Smooth muscle cell (in vitro differentiated cells): Measurements from ENCODE around the gene SDK2. TPM values are rescaled to one million over a fixed set of nuclear protein-coding genes. Genes with fewer than 3 reads are reported as not detected.

ENCODE experiments used
- DNase-seq: peaks from one replicate; lab custom pipeline; 2025; ENCODE audit not compliant: unreplicated experiment; lab: John Stamatoyannopoulos, UW
- H2AFZ ChIP-seq: fragments of 200-600 bp; sonication (generic); 2 replicates; pipeline ENCODE4 v1.6.0; 2016; ENCODE audit warnings: antibody characterized with exemption, low read depth, mild to moderate bottlenecking
- H3F3A ChIP-seq: fragments of 200-600 bp; sonication (generic); 2 replicates; pipeline ENCODE4 v1.6.0; 2017; ENCODE audit warnings: antibody characterized with exemption, low read depth
- H3K27ac ChIP-seq: fragments of 200-600 bp; sonication (generic); 2 replicates; pipeline ENCODE4 v1.5.1; 2016; ENCODE audit warnings: low read depth, mild to moderate bottlenecking
- H3K27me3 ChIP-seq: fragments of 200-600 bp; sonication (generic); 2 replicates; pipeline ENCODE4 v1.6.1; 2016; ENCODE audit warnings: low read depth, mild to moderate bottlenecking
- H3K36me3 ChIP-seq: fragments of 200-600 bp; sonication (generic); 2 replicates; pipeline ENCODE4 v1.5.1; 2016; ENCODE audit warnings: low read depth
- H3K4me1 ChIP-seq: fragments of 200-600 bp; sonication (generic); 2 replicates; pipeline ENCODE4 v1.5.1; 2016; ENCODE audit warnings: low read depth
- H3K4me2 ChIP-seq: fragments of 200-600 bp; sonication (generic); 2 replicates; pipeline ENCODE4 v1.6.0; 2016; ENCODE audit warnings: mild to moderate bottlenecking
- H3K4me3 ChIP-seq: fragments of 200-600 bp; sonication (generic); 2 replicates; pipeline ENCODE4 v1.5.1; 2016; ENCODE audit warnings: mild to moderate bottlenecking
- H3K79me2 ChIP-seq: fragments of 200-600 bp; sonication (generic); 2 replicates; pipeline ENCODE4 v1.6.0; 2016; ENCODE audit warnings: low read depth, mild to moderate bottlenecking
- H3K9ac ChIP-seq: fragments of 200-600 bp; sonication (generic); 2 replicates; pipeline ENCODE4 v1.6.0; 2016; ENCODE audit warnings: low read depth
- H3K9me3 ChIP-seq: fragments of 200-600 bp; sonication (generic); replicated peaks from 2 replicates; pipeline ENCODE4 v1.5.1; 2016; ENCODE audit warnings: low read depth
- H4K20me1 ChIP-seq: fragments of 200-600 bp; sonication (generic); 2 replicates; pipeline ENCODE4 v1.6.0; 2016; ENCODE audit warnings: low read depth
- WGBS: methylation state at CpG from one replicate; pipeline ENCODE4 v1.1.7; 2016; ENCODE audit warnings: low lambda C conversion rate; 5-methylcytosine and 5-hydroxymethylcytosine counted together
- polyA plus RNA-seq: library from polyadenylated mRNA; unstranded; fragments of >200 nt; fragmentation: Nextera tagmentation; extraction: Ambion mirVana; gene quantifications from 2 replicates; pipeline ENCODE4 v1.2.1, GENCODE V29; 2016
- total RNA-seq: library from RNA; depleted of rRNA; stranded (reverse); fragments of >200 nt; gene quantifications from 2 replicates; pipeline ENCODE4 v1.2.3, GENCODE V29; 2014
- TF ChIP-seq, protein P1 (sequence below): fragments of 200-600 bp; sonication (generic); IDR thresholded peaks from 2 replicates; pipeline ENCODE4 v1.5.1; 2017; ENCODE audit warnings: borderline replicate concordance, mild to moderate bottlenecking, antibody characterized with exemption; ENCODE audit not compliant: insufficient read depth, poor library complexity, severe bottlenecking

The SDK2 gene
- total and polyA plus RNA-seq, 2 experiments from 2014 or later, result 4.6 to 6.5 TPM

DNA sequence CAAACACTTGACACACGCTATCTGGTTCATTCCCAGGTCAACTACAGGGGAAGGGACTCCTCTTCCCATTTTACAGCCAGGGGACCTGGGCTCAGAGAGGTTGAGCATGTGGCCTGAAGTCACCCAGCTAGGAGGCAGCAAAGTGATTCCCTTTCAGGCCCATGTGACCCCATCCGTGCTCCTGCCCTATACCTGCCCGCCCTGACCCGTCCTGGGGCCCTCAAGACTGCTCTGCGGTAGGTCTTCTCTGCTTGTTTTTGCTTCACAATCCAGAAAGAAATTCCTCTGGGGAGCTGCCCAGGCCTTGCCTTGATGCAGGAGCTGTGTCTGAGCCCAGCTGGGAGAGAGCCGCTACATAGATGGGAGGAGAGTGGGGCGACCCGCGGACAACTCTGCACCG lies 161.4 kb downstream of the SDK2 start:
- 91% methylated on average over 10 of the region's 10 CpGs for WGBS
- Histone ChIP-seq H3K4me2 (no peak overlapping the region), H3K9ac (no peak overlapping the region), H3K4me3 (no peak overlapping the region), H3K79me2 (no peaks in the 10 kb centered on the region), H4K20me1 (no peaks in the 10 kb centered on the region), H3F3A (no peaks in the 10 kb centered on the region), H3K9me3 (no peaks in the 10 kb centered on the region), H3K27ac (no peak overlapping the region), H3K4me1 (no peaks in the 10 kb centered on the region), H3K36me3 (no peaks in the 10 kb centered on the region), H3K27me3 (no peaks in the 10 kb centered on the region), H2AFZ (no peak overlapping the region)
- TF ChIP-seq, protein P1, sequence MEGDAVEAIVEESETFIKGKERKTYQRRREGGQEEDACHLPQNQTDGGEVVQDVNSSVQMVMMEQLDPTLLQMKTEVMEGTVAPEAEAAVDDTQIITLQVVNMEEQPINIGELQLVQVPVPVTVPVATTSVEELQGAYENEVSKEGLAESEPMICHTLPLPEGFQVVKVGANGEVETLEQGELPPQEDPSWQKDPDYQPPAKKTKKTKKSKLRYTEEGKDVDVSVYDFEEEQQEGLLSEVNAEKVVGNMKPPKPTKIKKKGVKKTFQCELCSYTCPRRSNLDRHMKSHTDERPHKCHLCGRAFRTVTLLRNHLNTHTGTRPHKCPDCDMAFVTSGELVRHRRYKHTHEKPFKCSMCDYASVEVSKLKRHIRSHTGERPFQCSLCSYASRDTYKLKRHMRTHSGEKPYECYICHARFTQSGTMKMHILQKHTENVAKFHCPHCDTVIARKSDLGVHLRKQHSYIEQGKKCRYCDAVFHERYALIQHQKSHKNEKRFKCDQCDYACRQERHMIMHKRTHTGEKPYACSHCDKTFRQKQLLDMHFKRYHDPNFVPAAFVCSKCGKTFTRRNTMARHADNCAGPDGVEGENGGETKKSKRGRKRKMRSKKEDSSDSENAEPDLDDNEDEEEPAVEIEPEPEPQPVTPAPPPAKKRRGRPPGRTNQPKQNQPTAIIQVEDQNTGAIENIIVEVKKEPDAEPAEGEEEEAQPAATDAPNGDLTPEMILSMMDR, result no peak
- no peak for DNase-seq

GRCh38 chr17:73482251-73482716 lies 162.0 kb downstream of the SDK2 start:
- H3K27ac ChIP-seq, result no peak overlapping the region
- H2AFZ ChIP-seq, result no peak overlapping the region
- H3K9ac ChIP-seq, result no peak overlapping the region
- H3K4me1 ChIP-seq, result no peaks in the 10 kb centered on the region
- no peaks in the 10 kb centered on the region for H3K79me2 ChIP-seq
- H3K4me3 ChIP-seq, result no peak overlapping the region
- no peaks in the 10 kb centered on the region for H3K27me3 ChIP-seq
- no peaks in the 10 kb centered on the region for H3F3A ChIP-seq
- 97% methylated on average over 16 of the region's 16 CpGs for WGBS
- TF ChIP-seq, protein P1, result no peak
- no peaks in the 10 kb centered on the region for H4K20me1 ChIP-seq
- H3K4me2 ChIP-seq, result no peak overlapping the region
- no peak for DNase-seq
- no peaks in the 10 kb centered on the region for H3K9me3 ChIP-seq
- H3K36me3 ChIP-seq, result no peaks in the 10 kb centered on the region

GRCh38 chr17:73481676-73482075 lies 162.6 kb downstream of the SDK2 start:
- H3K9ac ChIP-seq, result no peak overlapping the region
- no peaks in the 10 kb centered on the region for H3F3A ChIP-seq
- H3K36me3 ChIP-seq, result no peaks in the 10 kb centered on the region
- no peaks in the 10 kb centered on the region for H3K9me3 ChIP-seq
- no peaks in the 10 kb centered on the region for H4K20me1 ChIP-seq
- DNase-seq, result no peak
- no peaks in the 10 kb centered on the region for H3K79me2 ChIP-seq
- no peak overlapping the region for H2AFZ ChIP-seq
- no peak overlapping the region for H3K4me2 ChIP-seq
- TF ChIP-seq, protein P1, result no peak
- H3K4me3 ChIP-seq, result no peak overlapping the region
- H3K27me3 ChIP-seq, result no peaks in the 10 kb centered on the region
- 91% methylated on average over 12 of the region's 12 CpGs for WGBS
- no peaks in the 10 kb centered on the region for H3K4me1 ChIP-seq
- H3K27ac ChIP-seq, result no peak overlapping the region

DNA sequence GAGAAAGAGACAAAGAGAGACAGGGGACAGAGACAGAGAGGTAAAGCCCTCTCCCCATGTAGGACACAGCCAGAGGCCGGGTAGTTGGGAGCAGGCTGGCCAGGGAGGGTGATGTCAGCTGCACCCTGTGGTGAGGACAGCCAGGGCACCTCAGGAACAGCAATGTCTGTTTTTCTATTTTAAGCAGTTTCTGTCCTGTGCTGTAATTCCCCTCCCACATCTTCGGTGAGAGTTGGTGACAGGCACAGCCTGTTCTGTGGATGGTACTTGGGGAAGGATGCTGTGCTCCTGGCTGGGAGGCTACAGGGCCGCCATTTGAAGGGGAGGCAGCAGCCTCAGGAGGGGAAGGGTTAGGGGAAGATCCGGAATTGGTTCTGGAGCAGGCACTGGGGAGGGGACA lies 163.5 kb downstream of the SDK2 start:
- Histone ChIP-seq H3K4me1 (no peaks in the 10 kb centered on the region), H3K79me2 (no peaks in the 10 kb centered on the region), H3K27me3 (no peaks in the 10 kb centered on the region), H3F3A (no peaks in the 10 kb centered on the region), H3K9ac (no peak overlapping the region), H3K9me3 (no peaks in the 10 kb centered on the region), H3K4me2 (no peak overlapping the region), H4K20me1 (no peaks in the 10 kb centered on the region), H3K36me3 (no peaks in the 10 kb centered on the region), H3K27ac (no peak overlapping the region), H2AFZ (no peak overlapping the region), H3K4me3 (no peak overlapping the region)
- no peak for DNase-seq
- 71% methylated on average over 4 of the region's 4 CpGs for WGBS
- TF ChIP-seq, protein P1, result no peak
